H9 (cell line): Measurements from ENCODE around the gene NSUN2. TPM values are rescaled to one million over a fixed set of nuclear protein-coding genes. Genes with fewer than 3 reads are reported as not detected.

Experiments
- DNase-seq: peaks from one replicate; pipeline ENCODE4 v3.0.0-alpha.2; 2017
- H2AFZ ChIP-seq: one replicate; pipeline ENCODE4 v1.6.1; 2013; ENCODE audit warnings: mild to moderate bottlenecking, low read length, control low read depth, moderate library complexity
- H2AK5ac ChIP-seq: 2 replicates; pipeline ENCODE4 v1.6.1; 2013; ENCODE audit warnings: low read length, control low read depth, mixed read lengths; ENCODE audit not compliant: insufficient read length
- H2BK120ac ChIP-seq: one replicate; pipeline ENCODE4 v1.6.1; 2013; ENCODE audit warnings: low read depth, mild to moderate bottlenecking, low read length, control low read depth, inconsistent platforms; ENCODE audit not compliant: poor library complexity, severe bottlenecking
- H2BK12ac ChIP-seq: 2 replicates; pipeline ENCODE4 v1.6.1; 2013; ENCODE audit warnings: low read length, control low read depth, mixed read lengths, low read depth; ENCODE audit not compliant: insufficient read length
- H2BK15ac ChIP-seq: 2 replicates; pipeline ENCODE4 v1.6.1; 2013; ENCODE audit warnings: low read depth, low read length, control low read depth
- H2BK20ac ChIP-seq: one replicate; pipeline ENCODE4 v1.6.1; 2013; ENCODE audit warnings: low read depth, mild to moderate bottlenecking, low read length, control low read depth, inconsistent platforms; ENCODE audit not compliant: poor library complexity, severe bottlenecking
- H2BK5ac ChIP-seq: 2 replicates; pipeline ENCODE4 v1.6.1; 2013; ENCODE audit warnings: low read length, control low read depth, mixed read lengths; ENCODE audit not compliant: insufficient read length
- H3K14ac ChIP-seq: 2 replicates; pipeline ENCODE4 v1.6.1; 2013; ENCODE audit warnings: low read length, control low read depth; ENCODE audit not compliant: insufficient read depth
- H3K18ac ChIP-seq: 2 replicates; pipeline ENCODE4 v1.6.1; 2013; ENCODE audit warnings: low read depth, mild to moderate bottlenecking, mixed read lengths, low read length, control low read depth; ENCODE audit not compliant: insufficient read length
- H3K23ac ChIP-seq: 2 replicates; pipeline ENCODE4 v1.6.1; 2013; ENCODE audit warnings: low read length, control low read depth, mixed read lengths, low read depth; ENCODE audit not compliant: insufficient read length
- H3K23me2 ChIP-seq: 2 replicates; pipeline ENCODE4 v1.6.1; 2013; ENCODE audit warnings: low read depth, mild to moderate bottlenecking, mixed read lengths, low read length, control low read depth; ENCODE audit not compliant: insufficient read length, poor library complexity, severe bottlenecking
- H3K27ac ChIP-seq: 2 replicates; pipeline ENCODE4 v1.5.1; 2013; ENCODE audit warnings: low read length, control low read depth, mixed read lengths, low read depth; ENCODE audit not compliant: insufficient read length
- H3K27me3 ChIP-seq: 2 replicates; pipeline ENCODE4 v1.6.1; 2013; ENCODE audit warnings: low read length, control low read depth, inconsistent platforms; ENCODE audit not compliant: insufficient read depth
- H3K4ac ChIP-seq: 2 replicates; pipeline ENCODE4 v1.6.1; 2013; ENCODE audit warnings: low read depth, mild to moderate bottlenecking, control low read depth, inconsistent platforms, low read length, moderate library complexity
- H3K4me1 ChIP-seq: 2 replicates; pipeline ENCODE4 v1.6.1; 2013; ENCODE audit warnings: low read length, control low read depth, inconsistent platforms; ENCODE audit not compliant: insufficient read depth
- H3K4me2 ChIP-seq: 2 replicates; pipeline ENCODE4 v1.6.1; 2013; ENCODE audit warnings: low read length, control low read depth, mixed read lengths; ENCODE audit not compliant: insufficient read length, insufficient read depth
- H3K56ac ChIP-seq: 2 replicates; pipeline ENCODE4 v1.6.1; 2013; ENCODE audit warnings: low read depth, mild to moderate bottlenecking, mixed read lengths, low read length, control low read depth; ENCODE audit not compliant: insufficient read length
- H3K79me1 ChIP-seq: 2 replicates; pipeline ENCODE4 v1.6.1; 2013; ENCODE audit warnings: low read depth, mild to moderate bottlenecking, moderate library complexity, low read length, control low read depth, inconsistent platforms; ENCODE audit not compliant: insufficient read depth, poor library complexity, severe bottlenecking
- H3K79me2 ChIP-seq: 2 replicates; pipeline ENCODE4 v1.6.1; 2013; ENCODE audit warnings: low read length, control low read depth, inconsistent platforms; ENCODE audit not compliant: insufficient read depth
- H3K9ac ChIP-seq: 2 replicates; pipeline ENCODE4 v1.6.1; 2013; ENCODE audit warnings: low read length, control low read depth, mixed read lengths; ENCODE audit not compliant: insufficient read length; ENCODE audit errors: extremely low read depth
- H3K9me3 ChIP-seq: one replicate; pipeline ENCODE4 v1.6.1; 2013; ENCODE audit warnings: low read depth, low read length, inconsistent platforms; ENCODE audit not compliant: control insufficient read depth
- H3T11ph ChIP-seq: one replicate; pipeline ENCODE4 v1.6.1; 2013; ENCODE audit warnings: mild to moderate bottlenecking, low read length, control low read depth, inconsistent platforms
- H4K20me1 ChIP-seq: one replicate; pipeline ENCODE4 v1.6.1; 2013; ENCODE audit not compliant: control insufficient read depth, insufficient read length, insufficient read depth
- H4K5ac ChIP-seq: 2 replicates; pipeline ENCODE4 v1.6.1; 2013; ENCODE audit warnings: low read depth, mild to moderate bottlenecking, mixed read lengths, low read length, control low read depth; ENCODE audit not compliant: insufficient read length
- H4K8ac ChIP-seq: replicated peaks from 2 replicates; pipeline ENCODE4 v1.6.1; 2013; ENCODE audit warnings: low read length, control low read depth, mixed read lengths, low read depth; ENCODE audit not compliant: insufficient read length
- H4K91ac ChIP-seq: 2 replicates; pipeline ENCODE4 v1.6.1; 2013; ENCODE audit warnings: low read depth, mild to moderate bottlenecking, moderate library complexity, mixed read lengths, low read length, control low read depth; ENCODE audit not compliant: insufficient read length
- H3K27ac Mint-ChIP-seq, 3 experiments: 2 replicates in 2 of 3; 3 replicates in 1 of 3; pipeline ENCODE4 v1.8.0; 2020 to 2021; ENCODE audit warnings: mixed read lengths in 3 of 3, mild to moderate bottlenecking in 1 of 3, moderate library complexity in 1 of 3
- H3K27me3 Mint-ChIP-seq: 2 replicates; pipeline ENCODE4 v1.8.0; 2021; ENCODE audit warnings: low read depth, mild to moderate bottlenecking, moderate library complexity, mixed read lengths
- H3K36me3 Mint-ChIP-seq, 3 experiments: 2 replicates in 2 of 3; 3 replicates in 1 of 3; pipeline ENCODE4 v1.8.0; 2020 to 2021; ENCODE audit warnings: low read depth in 3 of 3, mixed read lengths in 3 of 3; ENCODE audit not compliant: insufficient read depth in 1 of 3
- H3K4me1 Mint-ChIP-seq, 2 experiments: 2 replicates each; pipeline ENCODE4 v1.8.0; 2020; ENCODE audit warnings: mixed read lengths in 2 of 2
- H3K4me3 Mint-ChIP-seq, 2 experiments: 2 replicates in 1 of 2; 3 replicates in 1 of 2; pipeline ENCODE4 v1.8.0; 2020 to 2021; ENCODE audit warnings: mild to moderate bottlenecking in 2 of 2, mixed read lengths in 2 of 2, moderate library complexity in 1 of 2
- H3K9me3 Mint-ChIP-seq, 2 experiments: 2 replicates in 1 of 2; 3 replicates in 1 of 2; pipeline ENCODE4 v1.8.0; 2020; ENCODE audit warnings: mild to moderate bottlenecking in 2 of 2, mixed read lengths in 2 of 2, moderate library complexity in 1 of 2
- CTCF ChIP-seq: fragments of 200-600 bp; sonication (generic); conservative IDR thresholded peaks from 3 replicates; pipeline ENCODE4 v1.8.0; 2021; ENCODE audit warnings: antibody characterized with exemption, mild to moderate bottlenecking
- WGBS: extraction: QIAGEN DNeasy Blood & Tissue Kit; methylation state at CpG from one replicate; pipeline ENCODE4 v1.1.7; 2013; ENCODE audit warnings: missing lambda C conversion rate, low lambda C conversion rate, mixed read lengths; ENCODE audit not compliant: insufficient read length; ENCODE audit errors: extremely low coverage; 5-methylcytosine and 5-hydroxymethylcytosine counted together
- total RNA-seq: library from RNA; stranded (reverse); gene quantifications from 2 replicates; pipeline ENCODE4 v1.2.1, GENCODE V29; 2021

NSUN2 gene
- total RNA-seq, 1 experiment from 2014 or later, result 115 TPM

GRCh38 chr5:6606884-6607558 is 25.8 kb downstream of the NSUN2 start:
- Mint-ChIP-seq H3K9me3 (no peaks in the 10 kb centered on the region), H3K36me3 (peaks cover 61 to 97% (median 87%) of the 10 kb centered on the region in 3 experiments), H3K4me1 (no peaks in the 10 kb centered on the region), H3K27me3 (no peaks in the 10 kb centered on the region), H3K4me3 (no peak overlapping the region), H3K27ac (no peak overlapping the region)
- H3K27me3 ChIP-seq, result no peaks in the 10 kb centered on the region
- no CpG with 5 or more reads among the region's 9 CpGs for WGBS
- H4K20me1 ChIP-seq, result no peaks in the 10 kb centered on the region
- no peak overlapping the region for H3K27ac ChIP-seq
- DNase-seq, result no peak
- no peaks in the 10 kb centered on the region for H3K4me1 ChIP-seq
- no peak overlapping the region for H2AK5ac ChIP-seq
- H3K14ac ChIP-seq, result no peak overlapping the region
- no peaks in the 10 kb centered on the region for H3K9me3 ChIP-seq
- H2BK120ac ChIP-seq, result no peak overlapping the region
- no peak overlapping the region for H3K18ac ChIP-seq
- no peak overlapping the region for H2BK20ac ChIP-seq
- H2BK12ac ChIP-seq, result no peak overlapping the region
- no peak overlapping the region for H2BK15ac ChIP-seq
- H2BK5ac ChIP-seq, result no peak overlapping the region
- H3K9ac ChIP-seq, result no peak overlapping the region
- H3T11ph ChIP-seq, result no peak overlapping the region
- no peak overlapping the region for H3K56ac ChIP-seq
- peaks cover 1% of the 10 kb centered on the region; the same call in 1 of the 2 replicates for H3K79me2 ChIP-seq
- no peaks in the 10 kb centered on the region for H3K23me2 ChIP-seq
- no peak for TF ChIP-seq CTCF
- peaks cover 3% of the 10 kb centered on the region for H3K79me1 ChIP-seq
- H4K5ac ChIP-seq, result no peak overlapping the region
- H3K23ac ChIP-seq, result no peak overlapping the region
- no peak overlapping the region for H4K91ac ChIP-seq
- H3K4me2 ChIP-seq, result no peak overlapping the region
- no peak overlapping the region for H4K8ac ChIP-seq
- H3K4ac ChIP-seq, result no peak overlapping the region
- H2AFZ ChIP-seq, result no peak overlapping the region
